ENCODE data around the gene ZNF488. TPM values are rescaled to one million over a fixed set of nuclear protein-coding genes. Genes with fewer than 3 reads are reported as not detected.

ZNF488 gene
- total and polyA plus RNA-seq, 10 of the 15 experiments (the other 5 are each of a cell fraction or from before 2014, with no cell fraction given), result not detected

DNA sequence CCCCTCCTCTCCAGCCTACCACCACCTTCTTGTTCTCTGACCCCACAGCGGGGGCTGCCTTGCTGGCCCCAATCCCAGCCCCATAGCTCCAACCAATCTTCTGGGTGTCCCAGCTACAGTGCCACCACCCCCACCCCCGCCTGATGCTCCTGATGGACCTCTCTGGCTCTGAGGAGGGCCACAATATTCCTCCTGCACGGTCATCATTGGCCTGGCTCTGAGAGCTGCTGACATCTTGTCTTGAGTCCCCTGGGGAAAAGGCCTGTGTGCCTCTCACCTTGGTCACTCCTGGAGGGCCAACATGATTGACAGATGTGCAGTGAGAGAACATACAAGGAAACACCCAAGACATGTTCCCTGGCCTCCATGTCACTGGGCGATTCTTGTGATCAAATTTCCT is 54.2 kb downstream of the ZNF488 start:
- CTCF ChIA-PET, result interaction anchor here (2.6 to 2.9 kb wide), 2 partner anchors 11 to 304 kb away, joined by 5 to 7 read pairs; no protein-coding TSS in a partner anchor
- TF ChIP-seq STAT1 (conservative IDR thresholded peaks at IDR 0.05) (no peak), HCFC1 (IDR thresholded peaks at IDR 0.05; ENCODE audit: low read length) (no peak), CBX3 (IDR thresholded peaks at IDR 0.05; ENCODE audit: borderline replicate concordance, low read depth) (no peak), SREBF1 (IDR thresholded peaks at IDR 0.05; ENCODE audit: low read length) (no peak), NR2C1 (IDR thresholded peaks at IDR 0.05) (no peak), MTA2 (IDR thresholded peaks at IDR 0.05; ENCODE audit: low read depth) (no peak), HDAC6 (IDR thresholded peaks at IDR 0.05; ENCODE audit: unreplicated experiment) (no peak), YBX1 (IDR thresholded peaks at IDR 0.05) (no peak), SUPT20H (IDR thresholded peaks at IDR 0.05; ENCODE audit: borderline replicate concordance, control insufficient read depth, low read depth, low read length) (no peak), NFYB (IDR thresholded peaks at IDR 0.05; ENCODE audit: insufficient read depth, low read depth, low read length) (no peak)
- no peaks in the 10 kb centered on the region for H3K9me3 ChIP-seq (replicated peaks; ENCODE audit: control insufficient read depth, insufficient read depth, low read length)
- 11% methylated on average over 4 of the region's 4 CpGs for WGBS (ENCODE audit: insufficient coverage, insufficient replicate concordance, low lambda C conversion rate, missing lambda C conversion rate)
- SMC1A ChIA-PET (ENCODE audit: uncharacterized antibody, unreplicated experiment), result no interaction called here
- DNase-seq (ENCODE audit: low read depth, low spot score) (no peak), FAIRE-seq (no peak), ATAC-seq (no peak)
- in situ Hi-C loops (cut with MboI), result no loop called here
- no peaks in the 10 kb centered on the region for H3K4me1 ChIP-seq (ENCODE audit: control insufficient read depth, insufficient read depth, low read length)
- H3K4me2 ChIP-seq (ENCODE audit: control insufficient read depth, insufficient read depth), result no peak overlapping the region
- H3K4me3 ChIP-seq, result no peak overlapping the region
- BruUV-seq (replicated peaks), result no TSS peak
- intact Hi-C loops (cut with micrococcal nuclease; ENCODE audit: unreplicated experiment), result no loop called here
- no peaks in the 10 kb centered on the region; a peak in 2 of 4 replicates for H3K27me3 ChIP-seq (replicated peaks in 1 of 2; ENCODE audit: control insufficient read depth in 2 of 2, insufficient read depth in 2 of 2, low read length in 1 of 2)
- POLR2A ChIA-PET, result no interaction called here
- H3K9ac ChIP-seq (ENCODE audit: control insufficient read depth, insufficient read depth, low read length), result no peak overlapping the region
- RAD21 ChIA-PET (ENCODE audit: unreplicated experiment), result no interaction called here
- no peaks in the 10 kb centered on the region for H3K36me3 ChIP-seq (ENCODE audit: control insufficient read depth in 2 of 2, insufficient read depth in 2 of 2, low read length in 1 of 2)
- H2AFZ ChIP-seq (ENCODE audit: control insufficient read depth, low read depth, low read length), result no peak overlapping the region
- no peaks in the 10 kb centered on the region; the same call in 1 of the 2 replicates for H4K20me1 ChIP-seq (ENCODE audit: control insufficient read depth, insufficient read depth)
- H3K27ac ChIP-seq (ENCODE audit: control insufficient read depth, insufficient read depth), result no peak overlapping the region
- H3K79me2 ChIP-seq (ENCODE audit: control insufficient read depth, insufficient read depth, low read length), result no peaks in the 10 kb centered on the region

DNA sequence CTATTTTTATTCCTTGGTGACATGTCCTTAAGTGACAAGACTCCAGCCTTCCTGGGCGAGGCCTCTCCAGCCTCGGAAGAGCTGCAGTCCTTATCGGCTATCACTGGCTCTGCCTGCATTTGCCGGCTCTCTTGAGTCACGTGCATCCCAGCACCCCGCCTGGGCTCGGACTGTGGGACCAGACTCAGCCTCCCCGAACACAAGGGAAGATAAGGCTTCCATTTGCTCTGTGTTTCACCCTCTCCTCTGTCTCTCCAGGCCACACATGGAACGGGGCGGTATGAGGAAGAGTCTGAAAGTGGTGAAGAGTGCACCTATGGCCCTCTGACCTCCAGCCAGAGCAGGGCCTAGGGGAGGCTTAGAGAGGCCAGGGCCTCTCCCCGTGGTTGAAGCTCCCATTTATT is 57.2 kb downstream of the ZNF488 start:
- CTCF ChIA-PET, result no interaction called here
- TF ChIP-seq SMAD1 (IDR thresholded peaks at IDR 0.05; ENCODE audit: low read depth, partially characterized antibody), result no peak
- TF ChIP-seq FOXM1 (IDR thresholded peaks at IDR 0.05; ENCODE audit: low read depth, low read length), result no peak
- no peak for TF ChIP-seq SPI1 (IDR thresholded peaks at IDR 0.05; ENCODE audit: borderline replicate concordance, insufficient read depth, low read depth, low read length)
- no peak for TF ChIP-seq TBL1XR1 (IDR thresholded peaks at IDR 0.05; ENCODE audit: low read depth, low read length)
- TF ChIP-seq SIN3A (IDR thresholded peaks at IDR 0.05; ENCODE audit: low read depth, low read length), result no peak
- TF ChIP-seq SRF (IDR thresholded peaks at IDR 0.05; ENCODE audit: low read depth in 2 of 2, low read length in 2 of 2), result no peak
- no peak for TF ChIP-seq ATF2 (IDR thresholded peaks at IDR 0.05; ENCODE audit: low read length)
- TF ChIP-seq CBFB (IDR thresholded peaks at IDR 0.05; ENCODE audit: low read depth), result no peak
- no peak for TF ChIP-seq WRNIP1 (IDR thresholded peaks at IDR 0.05; ENCODE audit: borderline replicate concordance, low read depth, low read length)

More for the DNA sequence above, 57.2 kb downstream of the ZNF488 start:
- DNase-seq (ENCODE audit: low read depth, low spot score), result no peak
- Histone ChIP-seq H3K4me2 (ENCODE audit: control insufficient read depth, insufficient read depth) (no peak overlapping the region), H4K20me1 (ENCODE audit: control insufficient read depth, insufficient read depth) (no peaks in the 10 kb centered on the region; the same call in 1 of the 2 replicates), H3K27me3 (replicated peaks in 1 of 2; ENCODE audit: control insufficient read depth in 2 of 2, insufficient read depth in 2 of 2, low read length in 1 of 2) (no peaks in the 10 kb centered on the region; a peak in 2 of 4 replicates), H3K27ac (ENCODE audit: control insufficient read depth, insufficient read depth) (no peak overlapping the region), H3K4me3 (no peak overlapping the region), H3K79me2 (ENCODE audit: control insufficient read depth, insufficient read depth, low read length) (no peaks in the 10 kb centered on the region), H3K9me3 (replicated peaks; ENCODE audit: control insufficient read depth, insufficient read depth, low read length) (no peaks in the 10 kb centered on the region), H2AFZ (ENCODE audit: control insufficient read depth, low read depth, low read length) (no peak overlapping the region), H3K4me1 (ENCODE audit: control insufficient read depth, insufficient read depth, low read length) (no peaks in the 10 kb centered on the region), H3K36me3 (ENCODE audit: control insufficient read depth in 2 of 2, insufficient read depth in 2 of 2, low read length in 1 of 2) (no peaks in the 10 kb centered on the region), H3K9ac (ENCODE audit: control insufficient read depth, insufficient read depth, low read length) (no peak overlapping the region)
- ChIA-PET POLR2A (no interaction called here), RAD21 (ENCODE audit: unreplicated experiment) (no interaction called here), SMC1A (ENCODE audit: uncharacterized antibody, unreplicated experiment) (no interaction called here)
- in situ Hi-C loops (cut with MboI), result no loop called here
- FAIRE-seq, result no peak
- BruUV-seq (replicated peaks), result no TSS peak
- ATAC-seq, result no peak
- intact Hi-C loops (cut with micrococcal nuclease; ENCODE audit: unreplicated experiment), result no loop called here
- WGBS (ENCODE audit: insufficient coverage, insufficient replicate concordance, low lambda C conversion rate, missing lambda C conversion rate), result 28% methylated on average over 10 of the region's 11 CpGs
